WTC11 (cell line): ENCODE data around the gene GIPC2. TPM values are rescaled to one million over a fixed set of nuclear protein-coding genes. Genes with fewer than 3 reads are reported as not detected.

Experiments
- ATAC-seq: fragments of 200-7000 bp; cut with Tn5 transposase; 2 replicates; pipeline ENCODE4 v1.10.0; 2021; ENCODE audit warnings: mild to moderate bottlenecking, moderate library complexity
- CTCF ChIA-PET: fragments of 300-600 bp; sonication (Branson Sonifier 250); formaldehyde crosslinking; loops from one replicate; lab custom pipeline; 2021; ENCODE audit warnings: antibody characterized with exemption; lab: Charles Lee
- POLR2A ChIA-PET: fragments of 350-600 bp; sonication (Branson Sonifier 250); formaldehyde crosslinking; loops from one replicate; lab custom pipeline; 2021; ENCODE audit warnings: antibody characterized with exemption; lab: Charles Lee
- DNase-seq: peaks from one replicate; pipeline ENCODE4 v3.0.0; 2021; ENCODE audit warnings: low spot score
- H3K27ac Mint-ChIP-seq: 2 replicates; pipeline ENCODE4 v1.8.0; 2021; ENCODE audit warnings: mixed read lengths
- H3K27me3 Mint-ChIP-seq: 2 replicates; pipeline ENCODE4 v1.8.0; 2021; ENCODE audit warnings: low read depth, mild to moderate bottlenecking, moderate library complexity, mixed read lengths
- H3K36me3 Mint-ChIP-seq: 2 replicates; pipeline ENCODE4 v1.8.0; 2021; ENCODE audit warnings: mixed read lengths
- H3K4me1 Mint-ChIP-seq: 2 replicates; pipeline ENCODE4 v1.8.0; 2022; ENCODE audit warnings: mixed read lengths
- H3K4me3 Mint-ChIP-seq: 2 replicates; pipeline ENCODE4 v1.8.0; 2021; ENCODE audit warnings: mild to moderate bottlenecking, moderate library complexity, mixed read lengths
- H3K9me3 Mint-ChIP-seq: 2 replicates; pipeline ENCODE4 v1.8.0; 2021; ENCODE audit warnings: mixed read lengths
- AR ChIP-seq: fragments of 250-450 bp; sonication (Bioruptor Pico); IDR thresholded peaks from 2 replicates; pipeline ENCODE4 v1.9.0; 2021; ENCODE audit warnings: mild to moderate bottlenecking
- ATF2 ChIP-seq: sonication (generic); formaldehyde crosslinking; IDR thresholded peaks from 2 replicates; pipeline ENCODE4 v1.8.1; 2022; ENCODE audit warnings: low read depth, missing genetic modification reagents, borderline replicate concordance
- CBFB ChIP-seq: sonication (generic); formaldehyde crosslinking; IDR thresholded peaks from 2 replicates; pipeline ENCODE4 v1.8.1; 2022; ENCODE audit warnings: mild to moderate bottlenecking, low read depth, missing genetic modification reagents
- ESRRA ChIP-seq: sonication (generic); formaldehyde crosslinking; IDR thresholded peaks from 2 replicates; pipeline ENCODE4 v1.8.1; 2022; ENCODE audit warnings: mild to moderate bottlenecking, missing genetic modification reagents, borderline replicate concordance
- IRF2 ChIP-seq: sonication (generic); formaldehyde crosslinking; IDR thresholded peaks from 2 replicates; pipeline ENCODE4 v1.8.0; 2022; ENCODE audit warnings: low read depth, missing genetic modification reagents, borderline replicate concordance
- NFATC4 ChIP-seq: fragments of 250-450 bp; sonication (Bioruptor Pico); IDR thresholded peaks from 2 replicates; pipeline ENCODE4 v1.9.0; 2021; ENCODE audit warnings: mild to moderate bottlenecking
- OVOL2 ChIP-seq: fragments of 250-450 bp; sonication (Bioruptor Pico); IDR thresholded peaks from 2 replicates; pipeline ENCODE4 v1.9.0; 2021; ENCODE audit warnings: mild to moderate bottlenecking, borderline replicate concordance
- PRDM15 ChIP-seq: sonication (generic); formaldehyde crosslinking; IDR thresholded peaks from 2 replicates; pipeline ENCODE4 v1.8.0; 2022; ENCODE audit warnings: missing genetic modification reagents
- RELA ChIP-seq: sonication (generic); formaldehyde crosslinking; IDR thresholded peaks from 2 replicates; pipeline ENCODE4 v1.8.1; 2022; ENCODE audit warnings: missing genetic modification reagents, mild to moderate bottlenecking, borderline replicate concordance
- SMAD3 ChIP-seq: sonication (generic); formaldehyde crosslinking; IDR thresholded peaks from 2 replicates; pipeline ENCODE4 v1.8.0; 2022; ENCODE audit warnings: missing genetic modification reagents, mild to moderate bottlenecking, borderline replicate concordance
- SP1 ChIP-seq: sonication (generic); formaldehyde crosslinking; conservative IDR thresholded peaks from 2 replicates; pipeline ENCODE4 v1.8.1; 2022; ENCODE audit warnings: missing genetic modification reagents
- TCF7 ChIP-seq: sonication (generic); formaldehyde crosslinking; IDR thresholded peaks from 2 replicates; pipeline ENCODE4 v1.8.0; 2022; ENCODE audit warnings: mild to moderate bottlenecking, low read depth, missing genetic modification reagents, moderate library complexity
- TEAD1 ChIP-seq: sonication (generic); formaldehyde crosslinking; IDR thresholded peaks from 2 replicates; pipeline ENCODE4 v1.8.0; 2022; ENCODE audit warnings: mild to moderate bottlenecking, missing genetic modification reagents
- TP53 ChIP-seq: sonication (generic); formaldehyde crosslinking; IDR thresholded peaks from 2 replicates; pipeline ENCODE4 v1.8.1; 2023; ENCODE audit warnings: mild to moderate bottlenecking, missing genetic modification reagents
- USF1 ChIP-seq: sonication (generic); formaldehyde crosslinking; IDR thresholded peaks from 2 replicates; pipeline ENCODE4 v1.8.0; 2022; ENCODE audit warnings: mild to moderate bottlenecking, missing genetic modification reagents
- ZBTB43 ChIP-seq: sonication (generic); formaldehyde crosslinking; IDR thresholded peaks from 2 replicates; pipeline ENCODE4 v1.8.1; 2023; ENCODE audit warnings: mild to moderate bottlenecking, missing genetic modification reagents
- ZMAT4 ChIP-seq: fragments of 250-450 bp; sonication (Bioruptor Pico); IDR thresholded peaks from 2 replicates; pipeline ENCODE4 v1.9.0; 2021; ENCODE audit warnings: mild to moderate bottlenecking
- ZNF121 ChIP-seq: sonication (generic); formaldehyde crosslinking; IDR thresholded peaks from 2 replicates; pipeline ENCODE4 v1.8.0; 2023; ENCODE audit warnings: missing genetic modification reagents
- ZNF138 ChIP-seq: sonication (generic); formaldehyde crosslinking; conservative IDR thresholded peaks from 2 replicates; pipeline ENCODE4 v1.8.1; 2022; ENCODE audit warnings: mild to moderate bottlenecking, moderate library complexity, missing genetic modification reagents
- ZNF232 ChIP-seq: sonication (generic); formaldehyde crosslinking; IDR thresholded peaks from 2 replicates; pipeline ENCODE4 v1.8.0; 2022; ENCODE audit warnings: mild to moderate bottlenecking, missing genetic modification reagents
- ZNF396 ChIP-seq: fragments of 250-450 bp; sonication (Bioruptor Pico); IDR thresholded peaks from 2 replicates; pipeline ENCODE4 v1.8.0; 2021; ENCODE audit warnings: mild to moderate bottlenecking, moderate library complexity, borderline replicate concordance
- ZNF416 ChIP-seq: fragments of 250-450 bp; sonication (Bioruptor Pico); IDR thresholded peaks from 2 replicates; pipeline ENCODE4 v1.9.0; 2021; ENCODE audit warnings: mild to moderate bottlenecking, inconsistent platforms
- ZNF423 ChIP-seq: fragments of 250-450 bp; sonication (Bioruptor Pico); IDR thresholded peaks from 2 replicates; pipeline ENCODE4 v2.1.2; 2022; ENCODE audit warnings: mild to moderate bottlenecking, moderate library complexity
- ZNF671 ChIP-seq: fragments of 250-450 bp; sonication (Bioruptor Pico); IDR thresholded peaks from 2 replicates; pipeline ENCODE4 v1.8.0; 2021; ENCODE audit warnings: mild to moderate bottlenecking
- total RNA-seq: library from RNA; stranded (reverse); gene quantifications from 3 replicates; pipeline ENCODE4 v1.2.3, GENCODE V29; 2021

GIPC2 gene
- total RNA-seq, 1 experiment from 2014 or later, result 0.83 TPM

GRCh38 chr1:78101514-78101913, 55.7 kb downstream of the GIPC2 start:
- H3K27me3 Mint-ChIP-seq, result no peaks in the 10 kb centered on the region
- ATAC-seq (peak; percentile 60), DNase-seq (no peak)
- no peak overlapping the region for H3K4me3 Mint-ChIP-seq
- H3K9me3 Mint-ChIP-seq, result no peaks in the 10 kb centered on the region
- no peaks in the 10 kb centered on the region for H3K36me3 Mint-ChIP-seq
- no peak for TF ChIP-seq ZNF416 (CRISPR knock-in tag)
- TF ChIP-seq TCF7, result no peak
- TF ChIP-seq USF1, result no peak
- no peak for TF ChIP-seq ZNF121 (CRISPR knock-in tag)
- no peak for TF ChIP-seq TEAD1 (CRISPR knock-in tag)
- no peak for TF ChIP-seq ZNF396 (CRISPR knock-in tag)
- H3K27ac Mint-ChIP-seq, result peak overlapping the region; percentile 22; the same call in 1 of the 2 replicates
- CTCF ChIA-PET, result interaction anchor here (2.7 kb wide), 1 partner anchor 13 kb away, joined by 12 read pairs; no protein-coding TSS in a partner anchor
- H3K4me1 Mint-ChIP-seq, result peaks cover 10% of the 10 kb centered on the region
- POLR2A ChIA-PET, result no interaction called here

GRCh38 chr1:78102082-78102481, 56.3 kb downstream of the GIPC2 start:
- TF ChIP-seq TCF7 (no peak), ZNF671 (CRISPR knock-in tag) (no peak), CBFB (CRISPR knock-in tag) (no peak), RELA (CRISPR knock-in tag) (no peak), ZNF232 (CRISPR knock-in tag) (no peak), USF1 (no peak), ZNF138 (CRISPR knock-in tag) (no peak), SP1 (CRISPR knock-in tag) (no peak), PRDM15 (CRISPR knock-in tag) (no peak), NFATC4 (CRISPR knock-in tag) (no peak), SMAD3 (CRISPR knock-in tag) (no peak), ZBTB43 (CRISPR knock-in tag) (no peak), ZMAT4 (no peak), ZNF423 (CRISPR knock-in tag) (no peak), ATF2 (CRISPR knock-in tag) (no peak), IRF2 (CRISPR knock-in tag) (no peak), OVOL2 (no peak), ESRRA (CRISPR knock-in tag) (no peak), TP53 (CRISPR knock-in tag) (no peak), AR (CRISPR knock-in tag) (no peak)
- Mint-ChIP-seq H3K9me3 (no peaks in the 10 kb centered on the region), H3K27ac (no peak overlapping the region), H3K4me3 (no peak overlapping the region), H3K4me1 (peaks cover 10% of the 10 kb centered on the region), H3K27me3 (no peaks in the 10 kb centered on the region), H3K36me3 (no peaks in the 10 kb centered on the region)
- ATAC-seq (no peak), DNase-seq (no peak)
- ChIA-PET POLR2A (no interaction called here), CTCF (interaction anchor here (2.7 kb wide), 1 partner anchor 12 kb away, joined by 12 read pairs; no protein-coding TSS in a partner anchor)
